Transverse colon (tissue), 3 donors: Measurements from ENCODE around the gene TMEM209.

Experiments
- POLR2A ChIP-seq: fragments of 450-650 bp; IDR thresholded peaks from one replicate; pipeline ENCODE4 v1.6.1; 2016; ENCODE audit warnings: antibody characterized with exemption, mild to moderate bottlenecking, moderate library complexity
- TF ChIP-seq, protein P1 (sequence below), 5 experiments: fragments of 200-600 bp in 3 of 5; fragments of 450-650 bp in 2 of 5; sonication (generic) in 3 of 5; IDR thresholded peaks; 1 replicate in 2 of 5; 2 replicates in 3 of 5; pipeline ENCODE4 v1.5.1; 2016 to 2017; ENCODE audit warnings: antibody characterized with exemption in 5 of 5, inconsistent platforms in 3 of 5, mild to moderate bottlenecking in 2 of 5, moderate library complexity in 1 of 5

DNA sequence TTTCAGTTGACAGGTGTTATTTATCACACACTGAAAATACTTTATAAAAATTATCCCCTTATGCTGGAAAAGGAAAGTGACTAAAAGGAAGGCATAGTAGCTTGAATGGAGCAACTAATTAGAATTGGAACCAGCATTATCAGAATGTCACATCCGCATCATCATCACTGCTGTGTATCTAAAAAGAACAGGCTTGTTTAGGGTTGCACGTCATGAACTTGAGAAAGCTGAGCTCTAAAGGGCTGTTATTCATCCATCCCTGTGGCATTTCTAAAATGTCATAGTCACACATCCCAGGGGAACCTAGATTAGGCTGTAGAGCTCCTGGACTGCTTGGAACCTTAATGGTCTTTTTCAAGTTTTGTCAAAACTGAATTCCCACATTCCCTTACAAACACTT is 80.5 kb downstream of the TMEM209 start:
- TF ChIP-seq, protein P1, sequence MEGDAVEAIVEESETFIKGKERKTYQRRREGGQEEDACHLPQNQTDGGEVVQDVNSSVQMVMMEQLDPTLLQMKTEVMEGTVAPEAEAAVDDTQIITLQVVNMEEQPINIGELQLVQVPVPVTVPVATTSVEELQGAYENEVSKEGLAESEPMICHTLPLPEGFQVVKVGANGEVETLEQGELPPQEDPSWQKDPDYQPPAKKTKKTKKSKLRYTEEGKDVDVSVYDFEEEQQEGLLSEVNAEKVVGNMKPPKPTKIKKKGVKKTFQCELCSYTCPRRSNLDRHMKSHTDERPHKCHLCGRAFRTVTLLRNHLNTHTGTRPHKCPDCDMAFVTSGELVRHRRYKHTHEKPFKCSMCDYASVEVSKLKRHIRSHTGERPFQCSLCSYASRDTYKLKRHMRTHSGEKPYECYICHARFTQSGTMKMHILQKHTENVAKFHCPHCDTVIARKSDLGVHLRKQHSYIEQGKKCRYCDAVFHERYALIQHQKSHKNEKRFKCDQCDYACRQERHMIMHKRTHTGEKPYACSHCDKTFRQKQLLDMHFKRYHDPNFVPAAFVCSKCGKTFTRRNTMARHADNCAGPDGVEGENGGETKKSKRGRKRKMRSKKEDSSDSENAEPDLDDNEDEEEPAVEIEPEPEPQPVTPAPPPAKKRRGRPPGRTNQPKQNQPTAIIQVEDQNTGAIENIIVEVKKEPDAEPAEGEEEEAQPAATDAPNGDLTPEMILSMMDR (IDR thresholded peaks at IDR 0.05), result no peak
- TF ChIP-seq POLR2A, result no peak
